Measurements from ENCODE around the gene PPM1K.

PPM1K gene

DNA sequence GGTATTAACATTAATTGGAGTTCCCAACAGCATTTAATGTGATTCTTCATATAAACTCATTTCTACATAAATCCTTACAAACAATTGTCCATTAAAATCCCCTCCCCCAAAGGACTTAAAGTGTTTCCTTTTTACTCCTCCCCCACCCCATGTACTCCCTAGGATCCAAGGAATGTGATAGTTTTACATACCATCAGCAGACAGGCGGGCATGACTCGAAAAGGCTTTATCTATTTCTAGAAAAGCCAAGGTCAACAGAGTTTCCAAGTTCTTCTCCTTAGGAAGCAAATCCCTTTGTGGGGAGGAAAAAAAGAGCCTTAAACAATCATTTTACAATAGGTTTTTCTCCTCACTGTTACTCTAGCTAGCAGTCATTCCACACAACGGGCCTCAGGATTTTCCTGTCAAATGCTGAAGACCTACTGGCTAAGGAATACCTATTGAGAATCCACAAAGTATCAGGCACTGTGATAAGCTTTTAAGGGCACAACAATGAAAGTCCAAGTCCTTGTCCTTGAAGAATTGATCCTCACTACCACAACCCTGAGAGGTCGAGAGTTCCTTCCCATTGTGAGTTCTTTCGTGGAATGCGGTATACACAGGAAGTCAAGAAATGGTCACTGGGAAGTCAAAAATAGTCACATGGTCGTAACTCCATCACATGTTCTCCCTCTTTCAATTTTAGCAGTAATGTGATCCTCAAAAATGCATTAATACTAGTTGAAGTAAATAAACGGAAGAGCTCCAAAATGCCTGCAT, 7.2 kb downstream of the PPM1K start:
- no peak for DNase-seq (ENCODE audit: low read depth in 2 of 2)

GRCh38 chr4:88275949-88276515, 8.3 kb downstream of the PPM1K start:
- no peak for DNase-seq (ENCODE audit: low read depth in 2 of 2)

DNA sequence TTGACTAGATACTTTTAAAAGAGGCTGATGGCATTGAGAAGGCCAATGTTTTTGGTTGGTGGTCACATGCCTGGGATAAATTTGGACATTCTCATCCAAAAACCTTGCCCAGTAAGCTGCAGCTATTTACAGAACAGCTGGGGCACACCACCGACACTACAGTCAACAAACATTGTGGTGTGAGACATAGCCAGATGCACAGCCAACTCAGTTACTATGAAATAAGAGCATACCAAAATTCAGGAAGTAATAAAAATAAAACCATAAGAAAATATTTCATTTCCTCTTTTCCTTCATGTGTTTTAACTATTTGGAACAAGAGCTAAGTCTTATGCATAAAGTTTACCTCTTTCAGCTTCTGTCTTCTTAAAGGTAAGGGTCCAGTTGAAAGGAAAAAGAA, 8.8 kb downstream of the PPM1K start:
- no peak for DNase-seq (ENCODE audit: low read depth in 2 of 2)

DNA sequence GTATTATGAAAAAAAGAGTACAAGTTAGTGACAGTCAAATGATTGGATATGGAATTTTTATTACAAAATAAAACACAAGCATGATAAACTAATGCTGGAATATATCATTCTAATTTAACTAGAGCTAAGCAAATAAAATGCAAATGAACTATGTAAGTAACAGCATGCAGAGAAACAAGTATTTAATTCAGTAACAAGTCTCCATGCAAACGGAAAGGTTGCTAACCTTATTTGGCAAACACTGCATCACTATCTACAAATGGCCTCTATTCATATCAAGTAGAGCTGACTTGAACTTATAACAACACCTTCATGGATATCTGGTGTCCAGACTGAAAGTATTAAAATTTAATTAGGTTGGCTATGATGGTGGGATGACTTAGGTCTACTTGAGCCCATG, 15.4 kb downstream of the PPM1K start:
- DNase-seq (ENCODE audit: low read depth in 2 of 2), result no peak

- no peak for DNase-seq (ENCODE audit: low read depth in 2 of 2)
Measured at GRCh38 chr4:88264336-88264735, 20.0 kb downstream of the PPM1K start.

- DNase-seq (ENCODE audit: low read depth in 2 of 2), result no peak
Measured at GRCh38 chr4:88257726-88258125, 26.6 kb downstream of the PPM1K start.

DNA sequence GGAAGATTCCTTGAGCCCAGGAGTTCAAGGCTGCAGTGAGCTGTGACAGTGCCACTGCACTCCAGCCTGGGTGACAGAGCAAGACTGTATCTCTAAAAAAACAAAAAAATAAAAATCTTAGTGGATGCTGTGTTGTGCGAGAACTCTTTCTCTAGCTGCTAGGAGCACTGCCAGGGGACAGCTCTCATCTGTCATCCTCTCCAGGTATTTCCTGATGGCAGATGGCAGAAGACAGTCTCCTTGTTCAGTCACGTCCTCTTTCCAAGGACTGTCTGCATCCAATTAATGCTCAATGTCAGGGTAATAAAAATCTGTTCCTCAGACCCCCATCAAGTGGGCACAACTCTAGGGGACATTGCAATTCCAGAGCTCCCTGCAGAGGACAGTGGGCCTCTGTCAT, 29.2 kb downstream of the PPM1K start:
- DNase-seq (ENCODE audit: low read depth in 2 of 2), result no peak

DNA sequence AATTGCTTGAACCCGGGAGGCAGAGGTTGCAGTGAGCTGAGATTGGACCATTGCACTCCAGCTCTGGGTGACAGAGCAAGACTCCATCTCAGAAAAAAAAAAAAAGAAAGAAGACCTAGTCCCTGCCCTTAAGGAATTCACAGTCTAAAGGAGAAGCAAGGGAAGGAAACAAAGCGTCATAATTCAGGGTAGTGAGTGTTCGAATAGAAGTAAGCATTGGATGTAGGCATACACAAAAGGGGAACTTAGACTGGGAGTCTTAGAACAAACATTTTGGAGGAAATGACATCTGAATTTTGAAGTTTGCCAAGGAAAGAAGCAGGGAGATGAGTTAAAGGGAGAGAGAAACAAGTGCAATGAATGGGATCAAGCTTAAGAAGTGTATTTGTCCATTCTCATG, 32.4 kb downstream of the PPM1K start:
- no peak for DNase-seq (ENCODE audit: low read depth in 2 of 2)

- no peak for DNase-seq (ENCODE audit: low read depth in 2 of 2)
Measured at GRCh38 chr4:88247148-88247547, 37.2 kb downstream of the PPM1K start.

DNA sequence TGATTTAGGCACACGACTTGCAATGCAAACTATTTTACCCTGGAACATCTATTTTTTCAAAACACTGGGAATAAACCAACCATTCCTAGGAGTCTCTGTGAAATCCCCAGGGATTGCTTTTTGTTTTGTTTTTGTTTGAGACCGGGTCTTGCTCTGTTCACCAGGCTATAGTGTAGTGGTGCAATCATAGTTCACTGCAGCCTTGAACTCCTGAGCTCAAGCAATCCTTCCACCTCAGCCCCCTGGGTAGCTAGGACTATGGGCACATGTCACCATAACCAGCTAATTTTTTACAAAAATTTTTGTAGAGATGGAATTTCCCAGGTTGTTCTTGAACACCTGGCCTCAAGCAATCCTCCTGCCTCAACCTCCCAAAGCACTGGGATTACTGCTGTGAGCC, 37.8 kb downstream of the PPM1K start:
- no peak for DNase-seq (ENCODE audit: low read depth in 2 of 2)

DNA sequence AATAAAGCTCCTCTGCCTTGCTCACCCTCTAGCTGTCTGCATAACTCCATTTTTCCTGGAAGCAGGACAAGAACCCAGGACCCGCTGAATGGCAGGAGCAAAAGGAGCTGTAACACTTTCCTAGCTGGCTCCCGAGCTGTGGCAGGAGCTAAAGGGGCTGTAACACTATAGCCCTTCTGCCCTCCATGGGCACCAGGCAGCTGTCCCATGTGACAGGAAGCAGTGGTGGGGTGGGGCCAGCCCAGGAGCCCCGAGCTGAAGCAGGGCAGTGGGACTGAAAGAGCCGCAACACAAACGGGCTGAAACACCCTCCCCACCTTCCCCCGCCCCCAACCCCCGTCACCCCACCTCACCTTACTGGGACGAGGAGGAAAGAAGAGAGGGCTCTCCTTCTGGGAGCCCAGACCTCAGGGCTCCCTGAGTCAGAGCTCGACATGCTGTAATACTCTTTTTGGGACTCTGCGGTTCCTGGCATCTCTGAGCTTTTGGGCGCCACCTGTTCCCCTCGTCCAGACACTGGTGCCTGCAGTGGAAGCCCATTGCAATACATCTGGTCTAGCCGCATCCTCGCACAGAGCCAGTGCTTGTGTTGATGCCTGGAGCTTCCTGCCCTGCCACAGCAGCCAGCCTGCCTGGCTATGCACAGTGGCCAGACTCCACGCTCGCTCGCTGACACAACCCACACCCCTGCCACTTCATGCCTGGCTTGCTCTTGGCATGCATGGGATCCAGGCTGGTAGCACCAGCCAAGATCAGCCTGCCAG, 39.4 kb downstream of the PPM1K start:
- peak; percentile 5 to 21 for DNase-seq (ENCODE audit: low read depth in 2 of 2)

DNA sequence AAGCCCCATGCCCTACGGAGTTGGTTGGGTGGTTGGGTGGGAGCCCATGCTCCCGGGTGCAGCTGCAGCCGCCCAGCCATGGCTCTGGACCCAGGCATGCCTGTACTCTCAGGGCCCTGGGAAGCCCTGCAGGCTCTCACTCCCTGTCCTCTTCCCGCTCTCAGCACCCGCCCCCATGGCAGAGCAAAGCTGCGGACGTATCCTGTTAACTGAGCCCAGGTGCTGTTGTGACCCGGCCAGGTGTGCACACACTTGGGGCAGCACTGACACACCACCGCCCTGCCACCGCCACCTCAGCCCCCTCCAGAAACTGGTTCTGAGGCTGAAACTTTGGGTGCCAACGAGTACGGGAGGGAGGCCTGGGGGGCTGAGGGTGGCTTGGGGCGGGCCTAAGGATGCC, 40.3 kb downstream of the PPM1K start:
- DNase-seq (ENCODE audit: low read depth in 2 of 2), result no peak

- no peak for DNase-seq (ENCODE audit: low read depth in 2 of 2)
Measured at GRCh38 chr4:88242144-88242543, 42.2 kb downstream of the PPM1K start.

GRCh38 chr4:88240297-88240714, 44.1 kb downstream of the PPM1K start:
- no peak for DNase-seq (ENCODE audit: low read depth in 2 of 2)

GRCh38 chr4:88230969-88231771, 53.2 kb downstream of the PPM1K start:
- no peak for DNase-seq (ENCODE audit: low read depth in 2 of 2)

DNA sequence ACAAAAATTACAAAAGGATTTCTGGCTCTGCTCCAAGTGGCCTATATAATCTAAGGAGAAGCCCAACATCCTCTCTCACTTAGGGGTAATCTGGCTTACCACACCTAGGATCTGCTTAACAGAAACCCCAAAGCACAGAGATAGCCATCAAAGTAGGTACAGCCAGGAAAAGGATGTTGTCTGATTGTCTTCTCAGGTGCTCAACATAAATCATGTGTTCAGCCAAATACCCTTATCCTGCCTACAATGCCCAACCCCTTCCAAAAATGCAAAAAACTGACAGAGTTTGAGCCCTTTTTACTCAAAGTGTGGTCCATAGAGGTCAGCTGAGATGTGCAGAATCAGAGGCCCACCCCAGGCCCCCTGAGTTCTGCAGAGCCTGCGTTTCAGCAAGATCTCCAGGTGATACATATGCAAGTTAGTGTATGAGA, 53.9 kb downstream of the PPM1K start:
- no peak for DNase-seq (ENCODE audit: low read depth in 2 of 2)

DNA sequence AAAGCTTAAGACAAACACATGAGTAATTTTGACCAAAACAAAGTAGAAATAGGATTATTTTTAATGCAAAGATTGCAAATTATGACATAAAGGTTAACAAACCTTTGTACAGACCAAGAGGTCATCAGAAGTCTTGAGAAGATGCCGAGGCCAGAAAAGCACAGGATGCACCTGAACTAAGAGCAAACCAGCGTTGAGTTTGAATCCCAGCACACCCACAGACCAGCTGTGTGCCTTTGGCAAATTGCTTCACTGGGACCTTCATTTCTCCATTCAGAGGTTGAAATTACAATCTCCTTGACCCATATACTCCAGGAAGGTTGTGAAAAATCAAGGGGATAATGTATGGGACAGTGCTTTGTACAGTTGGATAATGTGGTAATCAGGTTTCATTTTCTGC, 56.6 kb downstream of the PPM1K start:
- DNase-seq (ENCODE audit: low read depth in 2 of 2), result no peak

DNA sequence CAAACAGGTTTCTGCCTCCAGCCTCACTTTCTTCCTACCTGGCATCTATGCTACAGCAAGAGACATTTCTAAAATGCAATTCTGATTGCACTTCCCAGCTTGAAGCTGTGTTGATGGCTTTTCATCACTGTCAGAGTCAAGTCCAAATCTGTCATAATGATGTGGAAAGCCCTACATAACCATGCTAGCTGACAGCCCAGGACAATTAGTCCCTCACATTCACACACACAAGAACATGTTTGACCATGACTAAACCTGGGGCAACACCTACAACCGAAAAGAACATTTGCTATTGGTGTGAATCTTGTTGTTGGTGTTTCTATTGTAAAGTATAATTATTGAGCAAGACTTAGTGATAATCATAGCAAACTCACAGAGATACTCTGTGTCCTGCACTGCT, 58.2 kb downstream of the PPM1K start:
- DNase-seq (ENCODE audit: low read depth in 2 of 2), result no peak

GRCh38 chr4:88225232-88226105, 58.9 kb downstream of the PPM1K start:
- no peak for DNase-seq (ENCODE audit: low read depth in 2 of 2)

- DNase-seq (ENCODE audit: low read depth in 2 of 2), result no peak
Measured at GRCh38 chr4:88223516-88223915, 60.8 kb downstream of the PPM1K start.

GRCh38 chr4:88219099-88219498, 65.3 kb downstream of the PPM1K start:
- DNase-seq (ENCODE audit: low read depth in 2 of 2), result no peak

Data from stimulated activated CD8-positive, alpha-beta memory T cell treated with anti-CD3 and anti-CD28 coated beads, Interleukin-15, amount 100 ng/mL, for 48 hours (primary cell).